Activated CD8-positive, alpha-beta memory T cell treated with anti-CD3 and anti-CD28 coated beads, Interleukin-2, amount 10 ng/mL, durations not matched to agents 7 days and 5 days (primary cell): Measurements from ENCODE around the gene MRPL37. TPM values are rescaled to one million over a fixed set of nuclear protein-coding genes. Genes with fewer than 3 reads are reported as not detected.
"Not testable (repeated sequence)": the region's sequence is repeated elsewhere in the genome, so short reads cannot be mapped to it uniquely, and the experiment has no call there.

Source experiments
- ATAC-seq: fragments of 150-1000 bp; cut with Tn5 transposase; one replicate; pipeline ENCODE4 v1.10.0; 2021; ENCODE audit warnings: moderate library complexity
- CTCF ChIA-PET: fragments of 350-600 bp; sonication (Branson Sonifier 250); formaldehyde crosslinking; loops from one replicate; lab custom pipeline; 2021; ENCODE audit warnings: antibody characterized with exemption; lab: Charles Lee
- DNase-seq: peaks from one replicate; pipeline ENCODE4 v3.0.0-alpha.2; 2020
- H3K27ac Mint-ChIP-seq: one replicate; pipeline ENCODE4 v1.8.0; 2021; ENCODE audit warnings: mild to moderate bottlenecking, mixed read lengths
- H3K27me3 Mint-ChIP-seq: one replicate; pipeline ENCODE4 v1.8.0; 2021; ENCODE audit warnings: mixed read lengths
- H3K36me3 Mint-ChIP-seq: one replicate; pipeline ENCODE4 v1.8.0; 2021; ENCODE audit warnings: mild to moderate bottlenecking, mixed read lengths
- H3K4me1 Mint-ChIP-seq: one replicate; pipeline ENCODE4 v1.8.0; 2021; ENCODE audit warnings: mixed read lengths
- H3K4me3 Mint-ChIP-seq: one replicate; pipeline ENCODE4 v1.8.0; 2021; ENCODE audit warnings: mild to moderate bottlenecking, moderate library complexity, mixed read lengths
- H3K9me3 Mint-ChIP-seq: one replicate; pipeline ENCODE4 v1.8.0; 2022; ENCODE audit warnings: low read depth, mixed read lengths
- total RNA-seq, 2 experiments: library from RNA; stranded (reverse); gene quantifications; one replicate each; pipeline ENCODE4 v1.2.3, GENCODE V29; 2021

The MRPL37 gene
- total RNA-seq, 2 experiments from 2014 or later, result 122 to 147 TPM

- peaks cover 8% of the 10 kb centered on the region for H3K4me1 Mint-ChIP-seq
Observed at GRCh38 chr1:54178296-54179070, 21.5 kb upstream of the MRPL37 start.

GRCh38 chr1:54180701-54181360, 19.1 kb upstream of the MRPL37 start:
- Mint-ChIP-seq H3K4me1 (no peaks in the 10 kb centered on the region), H3K27ac (no peak overlapping the region), H3K27me3 (no peaks in the 10 kb centered on the region), H3K4me3 (no peak overlapping the region), H3K9me3 (no peaks in the 10 kb centered on the region), H3K36me3 (peaks cover 14% of the 10 kb centered on the region)
- DNase-seq, result no peak
- CTCF ChIA-PET, result interaction anchor here (1.0 to 3.3 kb wide), 10 partner anchors 10 to 392 kb away, joined by 3 to 27 read pairs (median 4); partner anchors contain the start of genes CYB5RL and MRPL37
- ATAC-seq, result no peak

More at GRCh38 chr1:54178296-54179070, 21.5 kb upstream of the MRPL37 start:
- H3K9me3 Mint-ChIP-seq, result no peaks in the 10 kb centered on the region
- H3K27ac Mint-ChIP-seq, result no peak overlapping the region
- ATAC-seq, result no peak
- no peak for DNase-seq
- peaks cover 5% of the 10 kb centered on the region for H3K36me3 Mint-ChIP-seq
- H3K27me3 Mint-ChIP-seq, result no peaks in the 10 kb centered on the region
- CTCF ChIA-PET, result no interaction called here
- H3K4me3 Mint-ChIP-seq, result no peak overlapping the region

GRCh38 chr1:54186056-54186455, 13.9 kb upstream of the MRPL37 start:
- CTCF ChIA-PET, result interaction anchor here (1.2 kb wide), 1 partner anchor 303 kb away, joined by 3 read pairs; no protein-coding TSS in a partner anchor
- Mint-ChIP-seq H3K4me3 (no peak overlapping the region), H3K27me3 (no peaks in the 10 kb centered on the region), H3K27ac (no peak overlapping the region), H3K9me3 (no peaks in the 10 kb centered on the region), H3K4me1 (no peaks in the 10 kb centered on the region), H3K36me3 (peaks cover 25% of the 10 kb centered on the region)
- no peak for DNase-seq
- ATAC-seq, result no peak

GRCh38 chr1:54188291-54188690, 11.7 kb upstream of the MRPL37 start:
- Mint-ChIP-seq H3K4me1 (no peaks in the 10 kb centered on the region), H3K9me3 (no peaks in the 10 kb centered on the region), H3K27ac (no peak overlapping the region), H3K4me3 (no peak overlapping the region), H3K36me3 (peaks cover 29% of the 10 kb centered on the region), H3K27me3 (no peaks in the 10 kb centered on the region)
- CTCF ChIA-PET, result no interaction called here
- DNase-seq (no peak), ATAC-seq (no peak)

GRCh38 chr1:54190526-54190925, 9.4 kb upstream of the MRPL37 start:
- CTCF ChIA-PET, result interaction anchor here (2.1 kb wide), 1 partner anchor 9 kb away, joined by 10 read pairs; no protein-coding TSS in a partner anchor
- Mint-ChIP-seq H3K4me1 (no peaks in the 10 kb centered on the region), H3K36me3 (peaks cover 23% of the 10 kb centered on the region), H3K27ac (no peak overlapping the region), H3K9me3 (no peaks in the 10 kb centered on the region), H3K4me3 (no peak overlapping the region), H3K27me3 (no peaks in the 10 kb centered on the region)
- DNase-seq (no peak), ATAC-seq (no peak)

- DNase-seq (no peak), ATAC-seq (no peak)
- H3K27ac Mint-ChIP-seq, result no peak overlapping the region
- H3K4me3 Mint-ChIP-seq, result no peak overlapping the region
- CTCF ChIA-PET, result interaction anchor here (2.1 kb wide), 1 partner anchor 10 kb away, joined by 10 read pairs; no protein-coding TSS in a partner anchor
- H3K36me3 Mint-ChIP-seq, result peaks cover 19% of the 10 kb centered on the region
- no peaks in the 10 kb centered on the region for H3K27me3 Mint-ChIP-seq
- no peaks in the 10 kb centered on the region for H3K4me1 Mint-ChIP-seq
- no peaks in the 10 kb centered on the region for H3K9me3 Mint-ChIP-seq
Observed at GRCh38 chr1:54191525-54191924, 8.4 kb upstream of the MRPL37 start.

- DNase-seq, result no peak
- no peak overlapping the region for H3K4me3 Mint-ChIP-seq
Observed at GRCh38 chr1:54193453-54193852, 6.5 kb upstream of the MRPL37 start.

GRCh38 chr1:54199151-54199764, 709 bp upstream of the MRPL37 start:
- CTCF ChIA-PET, result interaction anchor here (1.3 to 6.0 kb wide), 6 partner anchors 18 to 300 kb away, joined by 3 to 27 read pairs (median 6); no protein-coding TSS in a partner anchor
- H3K36me3 Mint-ChIP-seq, result peaks cover 4% of the 10 kb centered on the region
- no peaks in the 10 kb centered on the region for H3K9me3 Mint-ChIP-seq
- no peak for DNase-seq
- ATAC-seq, result no peak
- peaks cover 32% of the 10 kb centered on the region for H3K4me1 Mint-ChIP-seq
- no peaks in the 10 kb centered on the region for H3K27me3 Mint-ChIP-seq
- H3K27ac Mint-ChIP-seq, result peak overlapping the region; percentile 83
- H3K4me3 Mint-ChIP-seq, result peak overlapping the region; percentile 92

More at GRCh38 chr1:54193453-54193852, 6.5 kb upstream of the MRPL37 start:
- Mint-ChIP-seq H3K36me3 (peaks cover 11% of the 10 kb centered on the region), H3K4me1 (no peaks in the 10 kb centered on the region), H3K9me3 (no peaks in the 10 kb centered on the region), H3K27me3 (no peaks in the 10 kb centered on the region), H3K27ac (no peak overlapping the region)
- CTCF ChIA-PET, result no interaction called here
- no peak for ATAC-seq

- Mint-ChIP-seq H3K27me3 (no peaks in the 10 kb centered on the region), H3K27ac (peak overlapping the region; percentile 83), H3K9me3 (no peaks in the 10 kb centered on the region), H3K4me1 (peaks cover 34% of the 10 kb centered on the region), H3K4me3 (peak overlapping the region; percentile 92), H3K36me3 (peaks cover 11% of the 10 kb centered on the region)
- DNase-seq, result no peak
- ATAC-seq, result no peak
- CTCF ChIA-PET, result interaction anchor here (1.3 to 6.0 kb wide), 5 partner anchors 19 to 289 kb away, joined by 3 to 27 read pairs (median 7); no protein-coding TSS in a partner anchor
Observed at GRCh38 chr1:54200519-54200997, 591 bp downstream of the MRPL37 start.

- DNase-seq, result no peak
- H3K4me3 Mint-ChIP-seq, result no peak overlapping the region
- H3K9me3 Mint-ChIP-seq, result no peaks in the 10 kb centered on the region
- CTCF ChIA-PET, result no interaction called here
- peaks cover 41% of the 10 kb centered on the region for H3K4me1 Mint-ChIP-seq
- H3K27me3 Mint-ChIP-seq, result no peaks in the 10 kb centered on the region
- H3K36me3 Mint-ChIP-seq, result peaks cover 33% of the 10 kb centered on the region
- ATAC-seq, result no peak
- no peak overlapping the region for H3K27ac Mint-ChIP-seq
Observed at GRCh38 chr1:54204199-54204598, 4.2 kb downstream of the MRPL37 start.

- CTCF ChIA-PET, result no interaction called here
- no peaks in the 10 kb centered on the region for H3K9me3 Mint-ChIP-seq
- no peak for DNase-seq
- peak overlapping the region; percentile 37 for H3K27ac Mint-ChIP-seq
- H3K4me1 Mint-ChIP-seq, result peaks cover 19% of the 10 kb centered on the region
- H3K27me3 Mint-ChIP-seq, result no peaks in the 10 kb centered on the region
- H3K4me3 Mint-ChIP-seq, result no peak overlapping the region
- ATAC-seq, result no peak
- H3K36me3 Mint-ChIP-seq, result peaks cover 54% of the 10 kb centered on the region
Observed at GRCh38 chr1:54207287-54207686, 7.3 kb downstream of the MRPL37 start.

- H3K27ac Mint-ChIP-seq, result peak overlapping the region; percentile 25
- H3K9me3 Mint-ChIP-seq, H3K27me3 Mint-ChIP-seq, DNase-seq, ATAC-seq, H3K4me3 Mint-ChIP-seq, CTCF ChIA-PET: not testable (repeated sequence)
- H3K36me3 Mint-ChIP-seq, result peaks cover 60% of the 10 kb centered on the region
- H3K4me1 Mint-ChIP-seq, result peaks cover 13% of the 10 kb centered on the region
Observed at GRCh38 chr1:54207896-54208295, 7.9 kb downstream of the MRPL37 start.

GRCh38 chr1:54212872-54213271, 12.9 kb downstream of the MRPL37 start:
- CTCF ChIA-PET, result interaction anchor here (1.1 kb wide), 1 partner anchor 352 kb away, joined by 3 read pairs; no protein-coding TSS in a partner anchor
- H3K27ac Mint-ChIP-seq, result no peak overlapping the region
- no peak overlapping the region for H3K4me3 Mint-ChIP-seq
- DNase-seq (no peak), ATAC-seq (no peak)
- peaks cover 6% of the 10 kb centered on the region for H3K4me1 Mint-ChIP-seq
- no peaks in the 10 kb centered on the region for H3K27me3 Mint-ChIP-seq
- H3K36me3 Mint-ChIP-seq, result peaks cover 69% of the 10 kb centered on the region
- H3K9me3 Mint-ChIP-seq, result no peaks in the 10 kb centered on the region
